Endodermal cell (in vitro differentiated cells): Measurements from ENCODE around the gene KLF5. TPM values are rescaled to one million over a fixed set of nuclear protein-coding genes. Genes with fewer than 3 reads are reported as not detected.
A peak's percentile ranks its signal among the peaks of the same experiment; 100 is the strongest.

Source experiments
- DNase-seq: peaks from one replicate; pipeline ENCODE4 v3.0.0-alpha.2; 2017
- H3K27ac ChIP-seq: 2 replicates; pipeline ENCODE4 v1.5.1; 2013; ENCODE audit warnings: mild to moderate bottlenecking, low read depth, low read length, moderate library complexity
- H3K27me3 ChIP-seq: 2 replicates; pipeline ENCODE4 v1.6.1; 2013; ENCODE audit warnings: mild to moderate bottlenecking, low read length, moderate library complexity; ENCODE audit not compliant: insufficient read depth, control insufficient read depth, poor library complexity, severe bottlenecking
- H3K36me3 ChIP-seq: 2 replicates; pipeline ENCODE4 v1.7.0; 2013; ENCODE audit warnings: mild to moderate bottlenecking, low read length, moderate library complexity; ENCODE audit not compliant: control insufficient read depth, insufficient read depth
- H3K4me1 ChIP-seq: one replicate; pipeline ENCODE4 v1.7.0; 2013; ENCODE audit warnings: low read length; ENCODE audit not compliant: control insufficient read depth, insufficient read depth
- H3K4me3 ChIP-seq: 2 replicates; pipeline ENCODE4 v1.5.1; 2013; ENCODE audit warnings: mild to moderate bottlenecking, low read length, moderate library complexity
- H3K9ac ChIP-seq: 2 replicates; pipeline ENCODE4 v1.6.1; 2013; ENCODE audit warnings: mild to moderate bottlenecking, low read length, moderate library complexity; ENCODE audit not compliant: poor library complexity, severe bottlenecking; ENCODE audit errors: extremely low read depth
- H3K9me3 ChIP-seq: 2 replicates; pipeline ENCODE4 v1.6.1; 2013; ENCODE audit warnings: mild to moderate bottlenecking, low read length, moderate library complexity; ENCODE audit not compliant: control insufficient read depth
- H3K27ac Mint-ChIP-seq: 2 replicates; pipeline ENCODE4 v1.8.0; 2020; ENCODE audit warnings: mixed read lengths
- H3K27me3 Mint-ChIP-seq: 2 replicates; pipeline ENCODE4 v1.8.0; 2021; ENCODE audit warnings: mild to moderate bottlenecking, mixed read lengths; ENCODE audit not compliant: insufficient read depth
- H3K36me3 Mint-ChIP-seq: 2 replicates; pipeline ENCODE4 v1.8.0; 2020; ENCODE audit warnings: low read depth, mixed read lengths
- H3K4me1 Mint-ChIP-seq: 2 replicates; pipeline ENCODE4 v1.8.0; 2020; ENCODE audit warnings: mixed read lengths
- H3K4me3 Mint-ChIP-seq: 2 replicates; pipeline ENCODE4 v1.8.0; 2020; ENCODE audit warnings: mild to moderate bottlenecking, moderate library complexity, mixed read lengths
- H3K9me3 Mint-ChIP-seq: 2 replicates; pipeline ENCODE4 v1.8.0; 2020; ENCODE audit warnings: mild to moderate bottlenecking, mixed read lengths
- CTCF ChIP-seq: fragments of 200-600 bp; sonication (generic); conservative IDR thresholded peaks from 2 replicates; pipeline ENCODE4 v1.5.0; 2021; ENCODE audit warnings: antibody characterized with exemption, mild to moderate bottlenecking
- WGBS, 2 experiments: methylation state at CpG; one replicate each; pipeline versions ENCODE4 v1.1.5 to v1.1.7; 2013; ENCODE audit warnings: missing lambda C conversion rate in 2 of 2, mixed read lengths in 1 of 2; ENCODE audit not compliant: insufficient coverage in 1 of 2, insufficient read length in 1 of 2; 5-methylcytosine and 5-hydroxymethylcytosine counted together
- total RNA-seq, 2 donors: library from RNA; stranded (reverse); fragmentation: NEBNext Ultra II Directional in 1 of 2; extraction: Animal tissue kit (Norgen Biotek cat#: 25700) in 1 of 2; gene quantifications; 2 replicates in 1 of 2; 3 replicates in 1 of 2; pipeline ENCODE4 v1.2.1, GENCODE V29; 2021

KLF5 gene
- total RNA-seq, 2 donors from 2014 or later = 39.6 to 41.1 TPM

DNA sequence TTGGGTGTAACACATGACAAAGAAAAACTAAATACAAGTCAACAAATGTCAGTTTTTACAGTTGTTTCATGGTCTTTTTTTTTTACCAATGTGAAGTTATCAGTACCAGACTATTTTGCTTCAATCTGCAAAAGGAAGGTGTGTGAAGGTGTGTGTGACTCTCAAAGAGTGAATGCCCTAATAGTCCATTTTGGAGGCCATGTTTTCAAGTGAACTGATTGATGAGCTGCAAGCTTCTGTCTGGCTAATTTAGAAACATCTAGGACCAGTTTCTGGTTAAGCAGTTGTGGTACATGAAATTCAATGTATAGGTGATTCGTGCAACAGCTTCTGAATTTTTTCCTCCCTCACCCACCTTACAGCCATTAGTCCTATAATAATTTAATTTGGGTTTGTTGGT lies 16.1 kb downstream of the KLF5 start:
- H3K27ac Mint-ChIP-seq = peak overlapping the region; percentile 97
- H3K27me3 Mint-ChIP-seq = no peaks in the 10 kb centered on the region
- Histone ChIP-seq H3K9ac (no peak overlapping the region), H3K36me3 (peaks cover 59% of the 10 kb centered on the region), H3K4me1 (peaks cover 11% of the 10 kb centered on the region), H3K9me3 (no peaks in the 10 kb centered on the region), H3K27me3 (no peaks in the 10 kb centered on the region), H3K27ac (no peak overlapping the region), H3K4me3 (no peak overlapping the region)
- H3K9me3 Mint-ChIP-seq = peaks cover 1% of the 10 kb centered on the region
- peak overlapping the region; percentile 42 for H3K4me3 Mint-ChIP-seq
- no peak for TF ChIP-seq CTCF
- peaks cover 51% of the 10 kb centered on the region for H3K4me1 Mint-ChIP-seq
- WGBS, 2 experiments = no CpG with 5 or more reads among the region's 1 CpG
- peaks cover 21% of the 10 kb centered on the region for H3K36me3 Mint-ChIP-seq
- DNase-seq = no peak

DNA sequence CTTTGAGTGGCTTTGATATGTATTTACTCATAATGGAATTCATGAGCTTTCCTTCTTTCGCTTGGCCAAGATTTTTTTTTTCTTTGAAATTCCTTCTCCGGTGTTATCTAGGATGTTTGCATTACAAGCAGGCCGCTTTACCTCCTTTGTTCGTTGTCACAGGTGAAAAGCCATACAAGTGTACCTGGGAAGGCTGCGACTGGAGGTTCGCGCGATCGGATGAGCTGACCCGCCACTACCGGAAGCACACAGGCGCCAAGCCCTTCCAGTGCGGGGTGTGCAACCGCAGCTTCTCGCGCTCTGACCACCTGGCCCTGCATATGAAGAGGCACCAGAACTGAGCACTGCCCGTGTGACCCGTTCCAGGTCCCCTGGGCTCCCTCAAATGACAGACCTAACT lies 16.7 kb downstream of the KLF5 start:
- Mint-ChIP-seq H3K27me3 (no peaks in the 10 kb centered on the region), H3K9me3 (peaks cover 1% of the 10 kb centered on the region), H3K36me3 (peaks cover 21% of the 10 kb centered on the region), H3K27ac (peak overlapping the region; percentile 97), H3K4me1 (peaks cover 46% of the 10 kb centered on the region), H3K4me3 (peak overlapping the region; percentile 42)
- H3K9me3 ChIP-seq = no peaks in the 10 kb centered on the region
- H3K27me3 ChIP-seq = no peaks in the 10 kb centered on the region
- DNase-seq = peak; percentile 92
- peak overlapping the region; percentile 10 for H3K4me3 ChIP-seq
- H3K9ac ChIP-seq = no peak overlapping the region
- 28 to 43% methylated on average over 12 to 18 of the region's 18 CpGs for WGBS, 2 experiments
- H3K36me3 ChIP-seq = peaks cover 54% of the 10 kb centered on the region
- H3K4me1 ChIP-seq = peaks cover 9% of the 10 kb centered on the region
- no peak for TF ChIP-seq CTCF
- no peak overlapping the region for H3K27ac ChIP-seq

DNA sequence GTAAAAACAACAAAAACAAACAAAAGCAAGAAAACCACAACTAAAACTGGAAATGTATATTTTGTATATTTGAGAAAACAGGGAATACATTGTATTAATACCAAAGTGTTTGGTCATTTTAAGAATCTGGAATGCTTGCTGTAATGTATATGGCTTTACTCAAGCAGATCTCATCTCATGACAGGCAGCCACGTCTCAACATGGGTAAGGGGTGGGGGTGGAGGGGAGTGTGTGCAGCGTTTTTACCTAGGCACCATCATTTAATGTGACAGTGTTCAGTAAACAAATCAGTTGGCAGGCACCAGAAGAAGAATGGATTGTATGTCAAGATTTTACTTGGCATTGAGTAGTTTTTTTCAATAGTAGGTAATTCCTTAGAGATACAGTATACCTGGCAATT lies 17.1 kb downstream of the KLF5 start:
- Mint-ChIP-seq H3K27ac (peak overlapping the region; percentile 97), H3K27me3 (no peaks in the 10 kb centered on the region), H3K4me1 (peaks cover 42% of the 10 kb centered on the region), H3K36me3 (peaks cover 21% of the 10 kb centered on the region), H3K9me3 (peaks cover 1% of the 10 kb centered on the region), H3K4me3 (peak overlapping the region; percentile 42)
- Histone ChIP-seq H3K9ac (no peak overlapping the region), H3K27ac (no peak overlapping the region), H3K27me3 (no peaks in the 10 kb centered on the region), H3K9me3 (no peaks in the 10 kb centered on the region), H3K4me3 (peak overlapping the region; percentile 10), H3K4me1 (peaks cover 6% of the 10 kb centered on the region), H3K36me3 (peaks cover 52% of the 10 kb centered on the region)
- no peak for TF ChIP-seq CTCF
- DNase-seq = no peak
- WGBS, 2 experiments = 69 to 93% methylated on average over 2 of the region's 2 CpGs
